Activated T-helper 1 cell treated with anti-CD3 and anti-CD28 coated beads, Interleukin-12 subunit alpha, Interleukin-12 subunit beta, Interleukin-2, Interleukin-4 antibody, amounts not matched to agents 30 ng/mL and 10 ng/mL and 1 ng/mL, durations not matched to agents 14 hours and 24 hours and 36 hours (primary cell): Measurements from ENCODE around the gene EMID1. TPM values are rescaled to one million over a fixed set of nuclear protein-coding genes. Genes with fewer than 3 reads are reported as not detected.

ENCODE experiments used
- DNase-seq: peaks from one replicate; pipeline ENCODE4 v3.0.0; 2021; ENCODE audit warnings: low spot score
- H3K27ac Mint-ChIP-seq: one replicate; pipeline ENCODE4 v1.8.0; 2021; ENCODE audit warnings: mild to moderate bottlenecking, mixed read lengths
- H3K27me3 Mint-ChIP-seq: one replicate; pipeline ENCODE4 v1.8.0; 2022; ENCODE audit warnings: mild to moderate bottlenecking, moderate library complexity, mixed read lengths; ENCODE audit not compliant: insufficient read depth
- H3K36me3 Mint-ChIP-seq: one replicate; pipeline ENCODE4 v1.8.0; 2021; ENCODE audit warnings: low read depth, mixed read lengths
- H3K4me1 Mint-ChIP-seq: one replicate; pipeline ENCODE4 v1.8.0; 2021; ENCODE audit warnings: low read depth, mixed read lengths
- H3K4me3 Mint-ChIP-seq: one replicate; pipeline ENCODE4 v1.8.0; 2021; ENCODE audit warnings: mild to moderate bottlenecking, moderate library complexity, mixed read lengths
- H3K9me3 Mint-ChIP-seq: one replicate; pipeline ENCODE4 v1.8.0; 2021; ENCODE audit warnings: mixed read lengths
- intact Hi-C: fragments of 100-400 bp; cut with micrococcal nuclease; formaldehyde crosslinking; loops from one replicate; pipeline ENCODE4 v1.15.1; 2024
- total RNA-seq: library from RNA; stranded (reverse); gene quantifications from 2 replicates; pipeline ENCODE4 v1.2.3, GENCODE V29; 2022

The EMID1 gene
- total RNA-seq, 1 donor from 2014 or later: not detected

- H3K36me3 Mint-ChIP-seq: no peaks in the 10 kb centered on the region
- H3K27me3 Mint-ChIP-seq: peaks cover 28% of the 10 kb centered on the region
- intact Hi-C loops: no loop called here
- H3K4me1 Mint-ChIP-seq: peaks cover 19% of the 10 kb centered on the region
- DNase-seq: no peak
- peaks cover 4% of the 10 kb centered on the region for H3K9me3 Mint-ChIP-seq
- no peak overlapping the region for H3K4me3 Mint-ChIP-seq
- H3K27ac Mint-ChIP-seq: no peak overlapping the region
Measured at GRCh38 chr22:29199702-29200400, 5.8 kb upstream of the EMID1 start.

GRCh38 chr22:29200901-29201300 lies 4.8 kb upstream of the EMID1 start:
- H3K4me1 Mint-ChIP-seq: peaks cover 19% of the 10 kb centered on the region
- no peak overlapping the region for H3K4me3 Mint-ChIP-seq
- H3K27ac Mint-ChIP-seq: no peak overlapping the region
- H3K27me3 Mint-ChIP-seq: peaks cover 31% of the 10 kb centered on the region
- H3K36me3 Mint-ChIP-seq: no peaks in the 10 kb centered on the region
- intact Hi-C loops: no loop called here
- no peak for DNase-seq
- no peaks in the 10 kb centered on the region for H3K9me3 Mint-ChIP-seq

GRCh38 chr22:29201782-29202181 lies 3.9 kb upstream of the EMID1 start:
- intact Hi-C loops: loop anchor here (1.0 to 2.0 kb wide), 2 partner anchors 35 to 44 kb away; no protein-coding TSS in a partner anchor
- Mint-ChIP-seq H3K36me3 (no peaks in the 10 kb centered on the region), H3K4me3 (no peak overlapping the region), H3K27ac (no peak overlapping the region), H3K9me3 (no peaks in the 10 kb centered on the region), H3K4me1 (peaks cover 19% of the 10 kb centered on the region), H3K27me3 (peaks cover 33% of the 10 kb centered on the region)
- no peak for DNase-seq

GRCh38 chr22:29202212-29203192 lies 3.2 kb upstream of the EMID1 start:
- Mint-ChIP-seq H3K4me1 (peaks cover 19% of the 10 kb centered on the region), H3K36me3 (no peaks in the 10 kb centered on the region), H3K4me3 (peak overlapping the region; percentile 45), H3K27ac (peak overlapping the region; percentile 58), H3K27me3 (peaks cover 37% of the 10 kb centered on the region), H3K9me3 (no peaks in the 10 kb centered on the region)
- intact Hi-C loops: loop anchor here (1.0 to 2.0 kb wide), 2 partner anchors 36 to 43 kb away; no protein-coding TSS in a partner anchor
- peak; percentile 35 for DNase-seq

GRCh38 chr22:29203488-29204454 lies 1.9 kb upstream of the EMID1 start:
- H3K9me3 Mint-ChIP-seq: no peaks in the 10 kb centered on the region
- no peak overlapping the region for H3K27ac Mint-ChIP-seq
- peaks cover 41% of the 10 kb centered on the region for H3K27me3 Mint-ChIP-seq
- H3K4me3 Mint-ChIP-seq: no peak overlapping the region
- H3K36me3 Mint-ChIP-seq: no peaks in the 10 kb centered on the region
- peaks cover 19% of the 10 kb centered on the region for H3K4me1 Mint-ChIP-seq
- intact Hi-C loops: loop anchor here (2.0 kb wide), 1 partner anchor 37 kb away; no protein-coding TSS in a partner anchor
- DNase-seq: no peak

- no peak overlapping the region for H3K27ac Mint-ChIP-seq
- H3K4me1 Mint-ChIP-seq: peaks cover 19% of the 10 kb centered on the region
- H3K27me3 Mint-ChIP-seq: peaks cover 44% of the 10 kb centered on the region
- H3K9me3 Mint-ChIP-seq: no peaks in the 10 kb centered on the region
- H3K36me3 Mint-ChIP-seq: no peaks in the 10 kb centered on the region
- intact Hi-C loops: no loop called here
- DNase-seq: no peak
- H3K4me3 Mint-ChIP-seq: no peak overlapping the region
Measured at GRCh38 chr22:29204455-29205183, 1.1 kb upstream of the EMID1 start.

GRCh38 chr22:29205252-29205593 lies 473 bp upstream of the EMID1 start:
- no peak overlapping the region for H3K27ac Mint-ChIP-seq
- H3K36me3 Mint-ChIP-seq: no peaks in the 10 kb centered on the region
- H3K27me3 Mint-ChIP-seq: peaks cover 42% of the 10 kb centered on the region
- intact Hi-C loops: no loop called here
- H3K9me3 Mint-ChIP-seq: no peaks in the 10 kb centered on the region
- peaks cover 19% of the 10 kb centered on the region for H3K4me1 Mint-ChIP-seq
- no peak for DNase-seq
- H3K4me3 Mint-ChIP-seq: peak overlapping the region; percentile 11

GRCh38 chr22:29206372-29207242 lies 911 bp downstream of the EMID1 start:
- intact Hi-C loops: no loop called here
- Mint-ChIP-seq H3K9me3 (no peaks in the 10 kb centered on the region), H3K36me3 (no peaks in the 10 kb centered on the region), H3K27me3 (peaks cover 39% of the 10 kb centered on the region), H3K27ac (no peak overlapping the region), H3K4me3 (peak overlapping the region; percentile 47), H3K4me1 (peaks cover 14% of the 10 kb centered on the region)
- no peak for DNase-seq

GRCh38 chr22:29207243-29207550 lies 1.5 kb downstream of the EMID1 start:
- H3K4me3 Mint-ChIP-seq: no peak overlapping the region
- peaks cover 8% of the 10 kb centered on the region for H3K4me1 Mint-ChIP-seq
- intact Hi-C loops: no loop called here
- no peaks in the 10 kb centered on the region for H3K36me3 Mint-ChIP-seq
- no peaks in the 10 kb centered on the region for H3K9me3 Mint-ChIP-seq
- no peak for DNase-seq
- peaks cover 37% of the 10 kb centered on the region for H3K27me3 Mint-ChIP-seq
- no peak overlapping the region for H3K27ac Mint-ChIP-seq

- Mint-ChIP-seq H3K36me3 (no peaks in the 10 kb centered on the region), H3K9me3 (no peaks in the 10 kb centered on the region)
- no peak for DNase-seq
Measured at GRCh38 chr22:29207562-29208501, 2.1 kb downstream of the EMID1 start.

GRCh38 chr22:29208502-29208862 lies 2.8 kb downstream of the EMID1 start:
- Mint-ChIP-seq H3K4me1 (no peaks in the 10 kb centered on the region), H3K27ac (no peak overlapping the region), H3K4me3 (no peak overlapping the region), H3K9me3 (no peaks in the 10 kb centered on the region), H3K36me3 (no peaks in the 10 kb centered on the region), H3K27me3 (peaks cover 43% of the 10 kb centered on the region)
- no peak for DNase-seq
- intact Hi-C loops: no loop called here

More at GRCh38 chr22:29207562-29208501, 2.1 kb downstream of the EMID1 start:
- intact Hi-C loops: no loop called here
- H3K27me3 Mint-ChIP-seq: peaks cover 42% of the 10 kb centered on the region
- no peak overlapping the region for H3K27ac Mint-ChIP-seq
- H3K4me1 Mint-ChIP-seq: peaks cover 2% of the 10 kb centered on the region
- no peak overlapping the region for H3K4me3 Mint-ChIP-seq
